GM23338 (cell line): ENCODE data around the gene TJP1. TPM values are rescaled to one million over a fixed set of nuclear protein-coding genes. Genes with fewer than 3 reads are reported as not detected.

Source experiments
- ATAC-seq: fragments of 200-7000 bp; cut with Tn5 transposase; 3 replicates; pipeline ENCODE4 v1.9.1; 2020
- DNase-seq: peaks from one replicate; pipeline ENCODE4 v3.0.0-alpha.2; 2015; ENCODE audit warnings: low spot score
- H2AFZ ChIP-seq: fragments of 200-600 bp; sonication (generic); 2 replicates; pipeline ENCODE4 v1.8.0; 2016; ENCODE audit warnings: antibody characterized with exemption, mild to moderate bottlenecking, moderate library complexity
- H3F3A ChIP-seq: fragments of 200-600 bp; sonication (generic); replicated peaks from 2 replicates; pipeline ENCODE4 v1.8.0; 2017; ENCODE audit warnings: antibody characterized with exemption, mixed run types, low read depth
- H3K27ac ChIP-seq: fragments of 200-600 bp; sonication (generic); 2 replicates; pipeline ENCODE4 v1.6.1; 2016; ENCODE audit warnings: low read depth
- H3K27me3 ChIP-seq: fragments of 200-600 bp; sonication (generic); 2 replicates; pipeline ENCODE4 v1.8.0; 2016; ENCODE audit warnings: mild to moderate bottlenecking, mixed run types, moderate library complexity; ENCODE audit not compliant: insufficient read depth
- H3K36me3 ChIP-seq: fragments of 200-600 bp; sonication (generic); 2 replicates; pipeline ENCODE4 v1.8.0; 2016; ENCODE audit warnings: mild to moderate bottlenecking; ENCODE audit not compliant: insufficient read depth
- H3K4me1 ChIP-seq: fragments of 200-600 bp; sonication (generic); 2 replicates; pipeline ENCODE4 v1.8.0; 2016; ENCODE audit warnings: mild to moderate bottlenecking, moderate library complexity; ENCODE audit not compliant: insufficient read depth
- H3K4me2 ChIP-seq: fragments of 200-600 bp; sonication (generic); 2 replicates; pipeline ENCODE4 v1.7.1; 2017; ENCODE audit warnings: mixed run types
- H3K4me3 ChIP-seq: fragments of 200-600 bp; sonication (generic); 2 replicates; pipeline ENCODE4 v1.6.1; 2016; ENCODE audit warnings: mixed run types
- H3K79me2 ChIP-seq: fragments of 200-600 bp; sonication (generic); replicated peaks from 2 replicates; pipeline ENCODE4 v1.8.0; 2017; ENCODE audit warnings: mild to moderate bottlenecking; ENCODE audit not compliant: insufficient read depth
- H3K9me2 ChIP-seq: fragments of 200-600 bp; sonication (generic); 2 replicates; pipeline ENCODE4 v1.8.0; 2017; ENCODE audit not compliant: insufficient read depth
- H4K20me1 ChIP-seq: fragments of 200-600 bp; sonication (generic); replicated peaks from 2 replicates; pipeline ENCODE4 v1.8.0; 2017; ENCODE audit warnings: mild to moderate bottlenecking; ENCODE audit not compliant: insufficient read depth
- H3K27ac Mint-ChIP-seq: 2 replicates; pipeline ENCODE4 v1.8.0; 2020; ENCODE audit warnings: inconsistent platforms, mild to moderate bottlenecking, moderate library complexity, mixed read lengths
- H3K27me3 Mint-ChIP-seq: 3 replicates; pipeline ENCODE4 v1.8.0; 2022; ENCODE audit warnings: low read depth, mild to moderate bottlenecking, moderate library complexity, mixed read lengths, inconsistent platforms; ENCODE audit not compliant: insufficient read depth, poor library complexity
- H3K36me3 Mint-ChIP-seq: 3 replicates; pipeline ENCODE4 v1.8.0; 2021; ENCODE audit warnings: low read depth, mild to moderate bottlenecking, inconsistent platforms, moderate library complexity, mixed read lengths
- H3K4me1 Mint-ChIP-seq: 3 replicates; pipeline ENCODE4 v1.8.0; 2020; ENCODE audit warnings: mild to moderate bottlenecking, inconsistent platforms, mixed read lengths
- H3K4me3 Mint-ChIP-seq: 3 replicates; pipeline ENCODE4 v1.8.0; 2021; ENCODE audit warnings: moderate library complexity, mild to moderate bottlenecking, inconsistent platforms, mixed read lengths
- H3K9me3 Mint-ChIP-seq: 3 replicates; pipeline ENCODE4 v1.8.0; 2020; ENCODE audit warnings: moderate library complexity, mild to moderate bottlenecking, inconsistent platforms, mixed read lengths
- CREB1 ChIP-seq: fragments of 250-450 bp; sonication (Bioruptor Pico); IDR thresholded peaks from 2 replicates; pipeline ENCODE4 v1.5.0; 2020; ENCODE audit warnings: low read depth, mild to moderate bottlenecking, moderate library complexity
- CTCF ChIP-seq, 2 experiments: fragments of 200-600 bp in 1 of 2; sonication (generic) in 1 of 2; conservative IDR thresholded peaks; 2 replicates each; pipeline versions ENCODE4 v1.5.1 to v1.6.1; 2016 to 2017; ENCODE audit warnings: antibody characterized with exemption in 2 of 2, low read depth in 2 of 2, mild to moderate bottlenecking in 2 of 2, moderate library complexity in 1 of 2
- ETS1 ChIP-seq: IDR thresholded peaks from 2 replicates; pipeline ENCODE4 v1.6.1; 2016; ENCODE audit warnings: antibody characterized with exemption
- EZH2 ChIP-seq: fragments of 200-600 bp; sonication (generic); IDR thresholded peaks from one replicate; pipeline ENCODE4 v1.8.0; 2017; ENCODE audit warnings: antibody characterized with exemption, mild to moderate bottlenecking, low read depth; ENCODE audit not compliant: unreplicated experiment
- EZH2phosphoT487 ChIP-seq: fragments of 200-600 bp; sonication (generic); IDR thresholded peaks from one replicate; pipeline ENCODE4 v1.8.1; 2018; ENCODE audit warnings: antibody characterized with exemption; ENCODE audit not compliant: unreplicated experiment
- JUNB ChIP-seq: IDR thresholded peaks from one replicate; pipeline ENCODE4 v1.6.1; 2016; ENCODE audit warnings: antibody characterized with exemption; ENCODE audit not compliant: unreplicated experiment
- NANOG ChIP-seq: IDR thresholded peaks from 2 replicates; pipeline ENCODE4 v1.6.1; 2016; ENCODE audit warnings: antibody characterized with exemption, borderline replicate concordance
- POLR2AphosphoS5 ChIP-seq: IDR thresholded peaks from 2 replicates; pipeline ENCODE4 v1.6.1; 2016; ENCODE audit warnings: antibody characterized with exemption, low read depth
- REST ChIP-seq: IDR thresholded peaks from one replicate; pipeline ENCODE4 v1.6.1; 2018; ENCODE audit warnings: antibody characterized with exemption; ENCODE audit not compliant: unreplicated experiment
- STAT1 ChIP-seq: IDR thresholded peaks from one replicate; pipeline ENCODE4 v1.6.1; 2016; ENCODE audit warnings: antibody characterized with exemption; ENCODE audit not compliant: unreplicated experiment
- ZNF114 ChIP-seq: fragments of 250-450 bp; sonication (Bioruptor Pico); IDR thresholded peaks from 2 replicates; pipeline ENCODE4 v1.5.0; 2020; ENCODE audit warnings: mild to moderate bottlenecking, moderate library complexity
- ZNF331 ChIP-seq: fragments of 250-450 bp; sonication (Bioruptor Pico); IDR thresholded peaks from 2 replicates; pipeline ENCODE4 v1.5.0; 2020; ENCODE audit warnings: low read depth, mild to moderate bottlenecking, moderate library complexity
- ZNF462 ChIP-seq: fragments of 250-450 bp; sonication (Bioruptor Pico); IDR thresholded peaks from 2 replicates; pipeline ENCODE4 v1.5.0; 2020; ENCODE audit warnings: mild to moderate bottlenecking, moderate library complexity
- polyA plus RNA-seq: library from polyadenylated mRNA; unstranded; fragments of >200 nt; fragmentation: Nextera tagmentation; extraction: Ambion mirVana; gene quantifications from 2 replicates; pipeline ENCODE4 v1.2.1, GENCODE V29; 2016
- total RNA-seq: library from RNA; depleted of rRNA; stranded (reverse); fragments of >200 nt; shearing (Covaris generic); gene quantifications from 2 replicates; pipeline ENCODE4 v1.2.3, GENCODE V29; 2014

Gene TJP1
- total and polyA plus RNA-seq, 2 experiments from 2014 or later: 76.2 to 116 TPM

- H3K9me3 Mint-ChIP-seq: no peaks in the 10 kb centered on the region
- Histone ChIP-seq H2AFZ (peak overlapping the region; percentile 38), H3K27me3 (peaks cover 7% of the 10 kb centered on the region; the same call in 1 of the 2 replicates), H3K9me2 (no peaks in the 10 kb centered on the region), H3K4me1 (0 out of 2 replicates have a peak, but pooled peaks cover 3% of the 10 kb centered on the region), H3K4me2 (no peak overlapping the region), H3K27ac (no peak overlapping the region), H3K36me3 (no peaks in the 10 kb centered on the region), H3K79me2 (no peaks in the 10 kb centered on the region), H3F3A (no peaks in the 10 kb centered on the region), H3K4me3 (no peak overlapping the region), H4K20me1 (no peaks in the 10 kb centered on the region)
- TF ChIP-seq CTCF (conservative IDR thresholded peaks at IDR 0.05; ENCODE audit: low read depth in 2 of 2) (no peak), NANOG (no peak), ETS1 (no peak), STAT1 (no peak), EZH2phosphoT487 (no peak), JUNB (no peak), CREB1 (CRISPR knock-in tag) (no peak), POLR2AphosphoS5 (no peak), REST (no peak), ZNF462 (CRISPR knock-in tag) (no peak), ZNF331 (no peak), EZH2 (no peak), ZNF114 (CRISPR knock-in tag) (no peak)
- peaks cover 5% of the 10 kb centered on the region for H3K4me1 Mint-ChIP-seq
- H3K27ac Mint-ChIP-seq: no peak overlapping the region
- no peak overlapping the region for H3K4me3 Mint-ChIP-seq
- peaks cover 5% of the 10 kb centered on the region for H3K27me3 Mint-ChIP-seq
- ATAC-seq (no peak; the same call in 2 of the 3 replicates), DNase-seq (no peak)
- H3K36me3 Mint-ChIP-seq: no peaks in the 10 kb centered on the region
Observed at GRCh38 chr15:29826908-29827820, 4.9 kb upstream of the TJP1 start.
